Measurements from ENCODE around the gene STRN4. TPM values are rescaled to one million over a fixed set of nuclear protein-coding genes. Genes with fewer than 3 reads are reported as not detected.
"Not testable (repeated sequence)": the region's sequence is repeated elsewhere in the genome, so short reads cannot be mapped to it uniquely, and the experiment has no call there.

STRN4 gene
- polyA plus RNA-seq, 3 donors = 38.3 to 76.0 (median 59.2) TPM

GRCh38 chr19:46776927-46777911, 31.0 kb upstream of the STRN4 start:
- 92 to 95% (median 94%) methylated on average over 30 to 33 of the region's 33 CpGs for WGBS, 3 donors
- H3K27ac ChIP-seq (ENCODE audit: low read depth, low read length) = no peak overlapping the region

- no peak overlapping the region for H3K27ac ChIP-seq (ENCODE audit: low read depth, low read length)
- 91 to 97% (median 96%) methylated on average over 11 of the region's 11 CpGs for WGBS, 3 donors
These were observed 29.5 kb upstream of the STRN4 start for GRCh38 chr19:46775642-46776258.

GRCh38 chr19:46773018-46773399, 26.8 kb upstream of the STRN4 start:
- 78 to 84% (median 82%) methylated on average over 7 of the region's 7 CpGs for WGBS, 3 donors

GRCh38 chr19:46772170-46773017, 26.1 kb upstream of the STRN4 start:
- WGBS, 3 donors = 74 to 86% (median 81%) methylated on average over 11 to 12 of the region's 12 CpGs
- no peak overlapping the region for H3K27ac ChIP-seq (ENCODE audit: low read depth, low read length)

More at GRCh38 chr19:46773018-46773399, 26.8 kb upstream of the STRN4 start:
- H3K27ac ChIP-seq (ENCODE audit: low read depth, low read length) = no peak overlapping the region

- not testable (repeated sequence) for H3K27ac ChIP-seq (ENCODE audit: low read depth, low read length)
- WGBS, 3 donors = 17 to 62% (median 60%) methylated on average over 4 of the region's 4 CpGs
These were observed 22.5 kb upstream of the STRN4 start for GRCh38 chr19:46768746-46769145.

- no peak overlapping the region for H3K27ac ChIP-seq (ENCODE audit: low read depth, low read length)
- 53 to 61% (median 56%) methylated on average over 17 to 18 of the region's 18 CpGs for WGBS, 3 donors
These were observed 20.5 kb upstream of the STRN4 start for GRCh38 chr19:46766569-46767317.

GRCh38 chr19:46764817-46765291, 18.6 kb upstream of the STRN4 start:
- WGBS, 3 donors = 53 to 72% (median 71%) methylated on average over 11 of the region's 11 CpGs
- no peak overlapping the region for H3K27ac ChIP-seq (ENCODE audit: low read depth, low read length)

- WGBS, 3 donors = 74 to 86% (median 85%) methylated on average over 6 of the region's 6 CpGs
- no peak overlapping the region for H3K27ac ChIP-seq (ENCODE audit: low read depth, low read length)
These were observed 16.1 kb upstream of the STRN4 start for GRCh38 chr19:46762245-46762890.

GRCh38 chr19:46761418-46761831, 15.2 kb upstream of the STRN4 start:
- no peak overlapping the region for H3K27ac ChIP-seq (ENCODE audit: low read depth, low read length)

GRCh38 chr19:46760897-46761296, 14.6 kb upstream of the STRN4 start:
- H3K27ac ChIP-seq (ENCODE audit: low read depth, low read length) = not testable (repeated sequence)
- WGBS, 3 donors = 62 to 88% (median 69%) methylated on average over 4 of the region's 4 CpGs

More at GRCh38 chr19:46761418-46761831, 15.2 kb upstream of the STRN4 start:
- WGBS, 3 donors = 44 to 57% (median 55%) methylated on average over 5 of the region's 5 CpGs

GRCh38 chr19:46760363-46760762, 14.1 kb upstream of the STRN4 start:
- WGBS, 3 donors = 91 to 97% (median 94%) methylated on average over 5 of the region's 5 CpGs
- no peak overlapping the region for H3K27ac ChIP-seq (ENCODE audit: low read depth, low read length)

GRCh38 chr19:46759817-46760333, 13.6 kb upstream of the STRN4 start:
- WGBS, 3 donors = 61 to 65% (median 63%) methylated on average over 7 of the region's 7 CpGs
- no peak overlapping the region for H3K27ac ChIP-seq (ENCODE audit: low read depth, low read length)

GRCh38 chr19:46759206-46759605, 13.0 kb upstream of the STRN4 start:
- 62 to 76% (median 64%) methylated on average over 6 of the region's 6 CpGs for WGBS, 3 donors
- no peak overlapping the region for H3K27ac ChIP-seq (ENCODE audit: low read depth, low read length)

GRCh38 chr19:46756544-46756888, 10.3 kb upstream of the STRN4 start:
- 69 to 80% (median 72%) methylated on average over 30 of the region's 30 CpGs for WGBS, 3 donors
- H3K27ac ChIP-seq (ENCODE audit: low read depth, low read length) = no peak overlapping the region

- no peak overlapping the region for H3K27ac ChIP-seq (ENCODE audit: low read depth, low read length)
- WGBS, 3 donors = 89 to 93% (median 92%) methylated on average over 61 to 86 of the region's 86 CpGs
These were observed 9.7 kb upstream of the STRN4 start for GRCh38 chr19:46755853-46756543.

- H3K27ac ChIP-seq (ENCODE audit: low read depth, low read length) = no peak overlapping the region
- 76 to 86% (median 85%) methylated on average over 30 to 39 of the region's 39 CpGs for WGBS, 3 donors
These were observed 9.0 kb upstream of the STRN4 start for GRCh38 chr19:46755077-46755852.

Measured in adipose tissue (tissue), 3 donors.